Inflammatory macrophage (primary cell): ENCODE results near the gene HSD17B13.
"Not testable (repeated sequence)": the region's sequence is repeated elsewhere in the genome, so short reads cannot be mapped to it uniquely, and the experiment has no call there.

Experiments
- DNase-seq, 2 donors: peaks; one replicate each; pipeline ENCODE4 v3.0.0-alpha.2; 2020 to 2022
- total RNA-seq, 18 experiments: gene quantifications; one replicate each; lab custom pipeline; 2026; ENCODE audit warnings: mixed read lengths in 6 of 18, inconsistent platforms in 2 of 18; lab: John Stamatoyannopoulos, UW

HSD17B13 gene, protein sequence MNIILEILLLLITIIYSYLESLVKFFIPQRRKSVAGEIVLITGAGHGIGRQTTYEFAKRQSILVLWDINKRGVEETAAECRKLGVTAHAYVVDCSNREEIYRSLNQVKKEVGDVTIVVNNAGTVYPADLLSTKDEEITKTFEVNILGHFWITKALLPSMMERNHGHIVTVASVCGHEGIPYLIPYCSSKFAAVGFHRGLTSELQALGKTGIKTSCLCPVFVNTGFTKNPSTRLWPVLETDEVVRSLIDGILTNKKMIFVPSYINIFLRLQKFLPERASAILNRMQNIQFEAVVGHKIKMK
- total RNA-seq, result 0 to 0.26 (median 0.10) reads per million in 18 experiments

DNA sequence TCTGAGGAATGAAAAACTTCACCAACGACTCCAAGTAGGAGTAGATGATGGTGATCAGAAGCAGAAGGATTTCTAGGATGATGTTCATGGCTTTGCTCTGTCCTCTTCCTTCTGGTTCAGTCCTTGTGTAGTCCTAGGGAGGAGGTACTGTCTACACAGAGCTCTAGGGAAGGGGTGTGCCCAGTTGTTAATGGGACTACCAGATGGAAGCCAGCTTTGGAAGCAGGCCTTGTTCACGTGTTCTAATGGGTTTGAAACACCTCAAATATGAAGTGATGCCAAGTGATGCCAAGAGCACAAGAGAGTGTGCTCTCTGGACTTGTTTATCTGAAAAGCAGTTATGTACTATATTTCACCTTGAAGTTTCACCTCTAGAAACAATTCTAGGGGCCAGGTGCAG is at the start of gene HSD17B13:
HSD17B13 (minus strand) TSS at position 129 of the 400 bp plus-strand sequence; CDS start at position 88, 41 bp downstream.
- no peak for DNase-seq

DNA sequence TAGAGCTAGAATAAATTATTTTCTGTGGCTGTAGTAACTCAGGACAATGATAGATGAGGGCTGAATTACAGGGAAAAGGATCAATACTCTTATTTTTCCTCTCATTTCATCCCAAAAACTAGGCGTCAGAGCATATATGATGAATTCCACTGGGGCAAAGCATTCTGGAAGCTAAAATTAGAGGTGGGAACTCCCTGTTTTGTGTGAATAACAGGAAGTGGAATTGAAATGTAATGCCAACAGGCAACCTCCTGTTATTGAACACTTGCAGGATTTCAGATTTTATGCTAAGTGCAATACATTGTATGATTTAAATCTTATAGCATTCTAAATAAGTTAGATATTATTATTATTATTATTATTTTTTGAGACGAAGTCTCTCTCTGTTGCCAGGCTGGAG is 47.4 kb upstream of the HSD17B13 start:
- no peak for DNase-seq

DNA sequence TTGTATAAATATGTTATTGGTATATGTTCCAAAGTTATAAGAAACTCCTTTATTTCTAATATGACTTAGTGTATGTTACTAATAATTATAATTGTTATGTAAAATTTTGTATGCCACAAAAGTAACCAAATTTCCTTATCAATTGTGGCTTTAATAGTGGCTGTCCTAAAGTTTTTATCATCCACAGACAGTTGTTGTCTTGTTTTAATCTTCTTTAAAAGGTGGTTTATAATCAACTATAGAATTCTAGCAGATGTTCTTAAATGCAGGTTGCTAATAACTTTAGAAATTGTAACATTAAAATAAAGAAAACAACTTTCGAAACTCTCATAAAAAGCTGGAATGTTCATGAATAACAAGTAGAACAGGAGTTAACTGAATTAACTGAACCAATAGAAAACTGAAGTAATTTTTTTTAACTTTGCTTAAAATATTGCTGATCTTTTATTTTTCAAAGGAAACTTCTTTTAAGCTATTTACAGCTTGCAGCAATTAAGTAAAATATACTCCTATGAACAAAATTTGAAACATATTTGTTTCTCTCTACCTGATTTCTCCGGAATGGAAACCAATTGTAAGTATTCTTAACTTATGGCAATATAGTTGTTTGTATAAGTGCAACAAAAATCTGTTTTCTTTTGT is 44.0 kb upstream of the HSD17B13 start:
- DNase-seq, result no peak

DNA sequence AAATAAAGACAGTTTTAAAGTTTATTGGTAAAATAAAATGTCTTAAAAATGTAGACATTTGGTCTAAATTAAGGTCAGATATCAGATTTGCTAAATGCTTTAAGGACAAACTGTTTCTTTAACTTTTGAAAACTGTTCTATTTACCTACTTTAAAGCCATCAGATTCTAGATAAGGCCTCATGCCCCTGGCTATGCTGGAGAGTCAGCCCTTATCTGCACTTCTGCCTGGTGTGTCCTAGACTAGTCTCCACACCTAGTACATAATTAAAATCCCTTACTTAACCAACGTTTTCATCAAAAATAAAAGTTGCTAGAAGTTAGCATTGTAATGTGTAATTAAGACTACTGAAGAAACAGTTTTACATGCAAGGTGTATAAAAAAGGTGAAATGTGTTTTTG is 42.7 kb upstream of the HSD17B13 start:
- DNase-seq, result no peak

DNA sequence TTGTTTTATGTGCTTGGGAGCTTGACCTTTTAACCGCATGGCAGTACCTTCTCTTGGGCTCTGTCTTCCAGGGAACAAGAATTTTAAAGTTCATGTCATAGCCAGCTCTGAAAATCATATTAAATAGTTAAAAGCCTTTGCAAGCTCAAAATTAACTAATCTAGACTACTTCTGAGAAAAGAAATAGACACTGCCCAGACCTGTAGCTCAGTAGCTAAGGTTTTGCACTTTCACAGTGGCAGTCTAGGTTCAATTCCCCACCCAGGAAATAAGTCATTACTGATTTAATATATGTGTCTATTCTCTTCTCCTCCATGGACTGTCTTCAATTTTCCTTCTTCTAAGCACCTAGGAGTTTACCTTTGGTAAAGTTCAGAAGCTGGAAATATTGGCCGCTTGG is 40.9 kb upstream of the HSD17B13 start:
- no peak for DNase-seq

DNA sequence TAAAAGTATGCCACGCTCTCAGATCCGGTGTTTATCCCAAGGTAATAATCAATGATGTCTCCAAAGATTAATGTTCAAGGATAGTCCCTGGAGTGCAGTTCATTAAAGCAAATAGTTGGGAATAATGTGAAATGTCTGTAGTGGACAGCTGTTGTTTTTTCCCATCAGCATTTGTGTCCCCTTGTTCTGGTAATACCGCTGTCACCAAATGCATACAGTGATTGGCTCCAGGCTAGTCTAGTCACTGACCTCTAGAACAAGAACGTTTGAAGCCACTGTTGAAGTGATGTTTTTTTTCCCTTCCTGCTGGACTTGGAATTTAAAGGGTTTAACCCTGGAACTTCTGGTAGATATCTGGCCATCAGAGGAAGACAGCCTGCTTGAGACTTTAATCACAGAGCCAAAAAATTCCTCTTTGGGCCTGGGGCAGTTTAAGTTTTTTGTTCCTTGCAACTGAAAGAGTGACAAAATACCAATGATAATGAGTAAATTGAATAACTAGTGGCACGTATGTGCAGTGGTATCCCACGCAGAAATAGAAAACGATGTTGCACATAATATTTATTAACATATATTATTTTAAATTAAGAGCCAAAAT is 37.8 kb upstream of the HSD17B13 start:
- DNase-seq, result no peak

DNA sequence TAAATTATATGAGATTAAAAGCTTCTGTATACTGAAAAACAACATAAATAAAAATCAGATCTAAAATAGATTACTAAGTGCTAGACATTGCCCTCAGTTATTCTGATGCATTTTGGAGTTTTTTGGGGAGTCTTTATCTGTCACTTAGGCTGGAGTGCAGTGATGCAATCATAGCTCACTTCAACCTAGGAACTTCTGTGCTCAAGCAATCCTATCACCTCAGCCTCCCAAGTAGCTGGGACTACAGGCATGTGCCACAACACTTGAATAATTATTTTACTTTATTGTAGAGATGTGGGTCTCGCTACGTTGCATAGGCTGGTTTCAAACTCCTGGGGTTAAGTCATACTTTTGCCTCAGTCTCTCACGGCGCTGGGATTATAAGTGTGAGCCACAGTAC is 36.6 kb upstream of the HSD17B13 start:
- no peak for DNase-seq

DNA sequence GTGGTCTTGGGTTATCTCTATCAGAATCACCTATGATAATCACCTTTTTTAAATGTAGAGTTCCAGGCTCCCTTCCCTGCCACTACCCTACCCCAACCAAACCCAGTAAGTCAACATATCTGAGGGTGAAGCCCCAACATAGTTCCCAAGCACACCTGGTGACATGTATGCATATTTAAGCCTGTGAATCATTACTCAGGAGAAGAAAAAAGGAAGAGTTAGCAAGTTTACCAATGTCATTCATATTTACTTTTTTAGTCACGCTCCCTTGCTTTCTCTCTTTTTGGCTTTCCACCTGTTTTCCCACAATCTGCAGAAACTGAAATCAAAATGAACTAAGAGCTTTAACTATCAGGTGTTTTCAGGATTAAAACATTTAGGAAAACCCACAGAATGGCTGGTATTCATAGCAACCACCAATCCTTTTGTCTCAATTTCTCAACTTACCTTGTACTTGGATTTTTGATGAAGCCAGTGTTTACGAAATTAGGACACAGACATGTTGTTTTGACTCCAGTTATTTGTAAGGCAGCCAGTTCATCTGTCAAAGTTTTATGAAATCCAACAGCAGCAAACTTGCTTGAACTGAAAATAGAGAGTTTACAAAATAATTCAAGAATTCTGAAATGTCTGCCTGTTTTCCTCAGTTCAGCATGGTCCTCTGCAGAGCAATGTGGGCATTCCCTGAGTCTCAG is 34.3 kb upstream of the HSD17B13 start:
- no peak for DNase-seq

DNA sequence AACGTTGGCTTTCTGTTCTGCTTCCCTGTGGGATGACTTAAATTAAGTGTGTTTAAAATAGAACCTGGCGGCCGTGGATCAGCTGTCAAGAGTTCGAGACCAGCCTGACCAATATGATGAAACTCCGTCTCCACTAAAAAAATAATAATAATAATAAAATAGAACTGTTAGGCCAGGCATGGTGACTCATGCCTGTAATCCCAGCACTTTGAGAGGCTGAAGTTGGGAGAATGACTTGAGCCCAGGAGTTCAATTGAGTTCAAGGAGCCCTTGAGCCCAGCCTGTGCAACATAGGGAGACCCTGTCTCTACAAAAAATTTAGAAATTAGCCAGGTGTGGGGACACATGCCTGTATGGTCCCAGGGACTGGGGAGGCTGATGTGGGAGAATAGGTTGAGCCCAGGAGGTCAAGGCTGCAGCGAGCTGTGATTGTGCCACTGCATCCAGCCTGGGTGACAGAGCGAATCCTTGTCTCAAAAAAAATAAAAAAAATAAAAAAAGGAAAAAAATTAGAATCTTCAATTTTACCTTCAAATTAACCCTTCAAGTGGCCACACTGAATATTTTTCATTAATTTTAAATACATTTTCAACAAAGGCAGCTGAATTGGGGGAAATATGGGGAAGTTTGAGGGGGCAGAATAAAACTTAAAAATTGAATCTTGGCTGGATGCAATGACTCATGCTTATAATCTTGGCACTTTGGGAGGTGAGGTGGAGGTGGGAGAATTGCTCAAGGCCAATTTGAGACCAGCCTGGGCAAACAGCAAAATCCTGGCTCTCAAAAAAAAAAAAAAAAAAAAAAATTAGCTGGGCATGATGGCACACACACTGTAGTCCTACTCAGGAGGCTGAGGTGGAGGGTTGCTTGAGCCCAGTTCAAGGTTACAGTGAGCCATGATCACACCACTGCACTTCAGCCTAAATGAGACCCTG is 31.8 kb upstream of the HSD17B13 start:
- DNase-seq, result no peak

DNA sequence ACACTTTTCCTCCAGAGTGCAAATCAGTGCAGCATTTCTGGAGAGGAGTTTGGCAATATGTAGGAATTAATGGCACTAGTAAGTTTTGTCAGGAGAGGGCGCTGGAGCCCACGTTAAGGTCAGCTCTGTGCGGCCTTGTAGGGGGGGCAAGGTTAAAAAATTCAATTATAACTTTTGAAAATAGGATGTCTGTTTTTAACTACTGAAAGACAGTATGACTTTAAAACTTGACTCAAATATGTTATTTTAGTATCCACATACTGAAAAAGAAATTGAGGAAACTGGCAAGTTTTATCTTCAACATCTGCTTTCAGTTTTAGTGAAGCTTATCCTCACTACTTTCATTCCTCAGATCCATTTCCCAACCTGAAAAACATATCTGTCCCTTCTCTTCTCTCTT is 30.9 kb upstream of the HSD17B13 start:
- peak in 1 of 2 donors; percentile 5 for DNase-seq

DNA sequence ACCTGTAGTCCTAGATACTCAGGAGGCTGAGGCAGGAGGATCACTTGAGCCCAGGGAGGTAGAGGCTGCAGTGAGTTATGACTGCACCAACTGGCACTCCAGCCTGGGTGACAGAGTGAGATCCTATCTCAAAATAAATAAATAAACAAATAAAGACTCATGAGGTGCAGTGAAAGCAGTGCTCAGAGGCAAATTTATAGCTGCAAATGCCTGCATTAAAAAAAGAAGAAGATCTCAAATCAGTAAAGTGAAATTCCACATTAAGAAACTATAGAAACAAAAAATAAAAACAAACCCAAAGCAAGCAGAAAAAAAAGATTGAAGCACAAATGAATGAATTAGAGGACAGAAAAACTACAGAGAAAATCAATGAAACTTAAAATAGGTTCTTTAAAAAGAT is 22.5 kb upstream of the HSD17B13 start:
- DNase-seq, result no peak

DNA sequence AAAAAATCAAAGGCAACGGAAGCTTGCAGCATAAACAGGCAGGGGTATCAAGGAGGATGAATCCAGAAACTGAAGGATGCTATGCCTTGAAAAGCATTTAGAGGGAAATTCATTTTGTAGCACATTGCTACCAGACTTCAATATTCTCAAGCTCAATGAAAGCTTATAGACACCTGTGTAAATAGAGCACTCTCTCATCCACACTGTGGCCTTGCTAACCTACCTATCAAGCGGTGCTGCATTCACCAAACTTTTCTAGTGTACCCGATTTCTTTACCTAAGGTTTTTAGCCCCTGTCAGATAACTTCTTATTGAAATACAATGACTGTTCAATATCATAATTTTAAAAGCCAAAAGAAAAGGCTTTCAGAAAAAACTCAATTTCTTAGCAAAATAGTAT is 20.2 kb upstream of the HSD17B13 start:
- no peak for DNase-seq

DNA sequence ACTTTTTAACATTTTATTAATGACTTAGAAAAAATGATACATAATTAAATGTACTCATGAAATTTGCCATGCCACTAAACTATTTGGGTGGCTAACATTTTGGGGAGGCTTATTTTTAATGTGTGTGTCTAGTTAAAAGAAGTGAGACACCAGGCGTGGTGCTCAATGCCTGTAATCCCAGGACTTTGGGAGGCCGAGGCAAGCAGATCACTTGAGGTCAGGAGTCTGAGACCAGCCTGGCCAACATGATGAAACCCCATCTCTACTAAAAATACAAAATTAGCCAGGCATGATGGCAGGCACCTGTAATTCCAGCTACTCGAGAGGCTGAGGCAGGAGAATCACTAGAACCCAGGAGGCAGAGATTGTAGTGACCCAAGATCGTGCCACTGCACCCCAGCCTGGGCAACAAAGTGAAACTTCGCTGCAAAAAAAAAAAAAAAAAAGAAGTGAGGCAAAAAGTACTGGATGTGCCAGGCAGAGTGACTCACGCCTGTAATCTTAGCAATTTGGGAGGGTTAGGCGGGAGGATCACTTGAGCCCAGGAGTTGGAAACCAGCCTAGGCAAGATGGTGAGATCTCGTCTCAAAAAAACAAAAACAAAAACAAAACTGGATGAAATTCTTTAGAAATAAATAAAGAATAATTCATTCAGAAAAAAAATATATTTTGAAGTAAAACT is 19.4 kb upstream of the HSD17B13 start:
- DNase-seq, result not testable (repeated sequence)

DNA sequence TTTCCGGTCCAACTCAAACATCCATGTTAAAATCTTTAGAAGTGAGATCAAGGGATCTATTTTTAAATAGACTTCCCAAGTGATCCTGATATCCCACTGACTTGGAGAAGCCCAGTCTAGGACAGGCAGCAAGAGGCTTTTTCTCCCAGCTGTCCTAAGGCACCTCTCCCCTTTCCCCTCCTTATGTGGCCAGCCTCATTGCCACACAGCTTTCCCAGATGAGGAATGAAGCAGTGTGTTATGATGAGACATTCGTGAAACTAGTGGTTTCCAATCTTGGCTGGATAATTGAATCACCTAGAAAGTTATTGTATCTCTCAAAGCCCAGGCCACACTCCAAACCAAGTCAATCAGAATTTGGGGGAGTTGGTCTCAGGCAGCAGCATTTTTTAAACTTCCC is 16.8 kb upstream of the HSD17B13 start:
- no peak for DNase-seq

DNA sequence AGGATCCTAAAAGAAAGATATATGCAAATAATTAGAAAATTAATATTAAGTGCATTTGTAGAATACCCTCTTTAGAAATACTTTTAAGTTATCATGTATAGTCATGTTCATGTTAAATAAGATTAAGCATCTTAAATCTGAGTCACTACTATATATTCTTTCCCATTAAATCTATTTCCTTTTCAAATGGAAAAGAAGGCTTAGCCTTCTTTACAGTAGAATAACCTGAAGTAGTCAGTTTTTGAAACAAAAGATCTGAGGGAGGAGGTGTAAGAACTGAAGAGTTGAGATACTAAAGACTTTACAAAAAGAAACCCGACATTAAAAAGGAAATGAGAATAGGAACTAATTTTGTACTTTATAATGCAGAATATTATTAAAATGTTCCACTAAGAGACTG is 14.7 kb upstream of the HSD17B13 start:
- DNase-seq, result no peak

DNA sequence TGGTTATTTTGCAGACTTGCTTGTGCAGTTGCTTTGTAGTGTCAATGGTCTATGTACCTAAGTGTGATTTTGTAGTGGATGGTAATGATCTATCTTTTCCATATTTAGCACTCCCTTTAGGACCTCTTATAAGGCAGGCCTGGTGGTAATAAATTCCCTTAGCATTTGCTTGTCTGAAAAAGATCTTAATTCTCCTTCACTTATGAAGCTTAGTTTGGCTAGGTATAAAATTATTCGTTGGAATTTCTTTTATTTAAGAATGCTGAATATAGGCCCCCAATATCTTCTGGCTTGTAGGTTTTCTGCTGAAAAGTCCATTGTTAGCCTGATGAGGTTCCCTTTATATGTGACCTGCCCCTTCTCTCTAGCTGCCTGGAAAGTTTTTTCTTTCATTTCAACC is 10.6 kb upstream of the HSD17B13 start:
- DNase-seq, result no peak

DNA sequence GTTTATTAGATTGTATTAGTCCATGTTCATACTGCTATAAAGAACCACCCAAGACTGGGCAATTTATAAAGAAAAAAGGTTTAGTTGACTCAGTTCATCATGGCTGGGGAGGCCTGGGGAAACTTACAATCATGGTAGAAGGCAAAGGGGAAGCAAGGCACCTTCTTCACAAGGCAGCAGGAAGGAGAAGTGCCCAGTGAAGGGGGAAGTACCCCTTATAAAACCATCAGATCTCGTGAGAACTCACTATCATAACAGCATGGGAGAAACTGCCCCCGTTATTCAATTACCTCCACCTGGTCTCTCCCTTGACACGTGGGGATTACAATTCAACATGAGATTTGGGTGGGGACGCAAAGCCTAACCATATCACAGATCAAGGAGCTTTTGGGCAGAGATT is 8.1 kb upstream of the HSD17B13 start:
- DNase-seq, result no peak

DNA sequence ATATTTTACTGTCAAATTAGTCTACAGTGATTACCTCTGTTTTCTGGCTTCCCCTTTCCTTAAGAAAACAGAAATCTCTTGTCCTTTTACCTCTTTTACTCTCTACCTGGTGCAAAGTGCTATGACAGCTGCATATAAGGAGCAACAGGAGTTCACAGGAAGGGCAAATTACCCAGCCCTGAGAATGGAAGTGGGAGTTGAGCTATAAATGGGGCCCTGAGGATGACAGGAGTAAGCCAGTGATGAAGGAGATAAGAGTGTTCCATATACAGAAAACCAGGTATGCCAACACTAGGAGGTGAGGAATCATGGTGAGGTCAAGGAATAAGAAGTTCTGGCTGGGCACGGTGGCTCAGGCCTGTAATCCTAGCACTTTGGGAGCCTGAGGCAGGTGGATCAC is 4.5 kb upstream of the HSD17B13 start:
- DNase-seq, result no peak

DNA sequence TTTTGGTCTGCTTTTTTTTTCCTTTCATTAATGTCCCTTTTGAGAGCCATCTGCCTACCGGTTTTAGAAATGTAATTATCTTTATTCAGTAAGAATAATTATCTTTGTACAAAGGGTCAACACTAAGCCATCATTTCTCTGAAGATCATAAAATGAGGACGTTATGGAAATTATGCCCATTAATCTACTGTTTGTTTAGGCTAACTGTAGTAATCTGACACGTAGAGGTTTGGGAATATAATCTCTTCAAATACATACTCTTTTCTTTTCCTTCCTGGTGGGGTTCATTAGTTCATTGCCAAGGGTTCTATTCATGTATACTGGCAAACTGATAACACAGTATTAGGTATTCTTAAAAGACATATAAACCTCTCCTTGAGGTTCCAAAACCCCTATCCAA is 3.8 kb upstream of the HSD17B13 start:
- DNase-seq, result no peak

DNA sequence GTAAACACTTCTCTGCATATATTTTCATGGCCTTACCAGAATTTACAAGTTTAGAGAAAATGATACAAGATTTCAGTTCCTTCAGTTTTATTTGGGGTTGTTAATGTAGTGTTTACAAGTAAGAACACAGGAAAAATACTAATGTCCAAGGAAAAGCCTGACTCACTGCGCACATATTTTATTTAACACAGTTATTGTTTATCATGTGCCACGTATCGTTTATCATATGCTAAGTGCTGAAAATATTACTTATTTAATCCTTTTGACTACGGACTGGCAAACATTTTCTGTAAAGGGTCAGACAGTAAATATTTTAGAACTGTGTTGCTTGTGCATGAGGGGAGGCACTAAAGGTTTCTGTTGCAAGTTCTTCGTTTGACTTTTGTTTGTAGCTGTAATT is 794 bp downstream of the HSD17B13 start:
- DNase-seq, result no peak

DNA sequence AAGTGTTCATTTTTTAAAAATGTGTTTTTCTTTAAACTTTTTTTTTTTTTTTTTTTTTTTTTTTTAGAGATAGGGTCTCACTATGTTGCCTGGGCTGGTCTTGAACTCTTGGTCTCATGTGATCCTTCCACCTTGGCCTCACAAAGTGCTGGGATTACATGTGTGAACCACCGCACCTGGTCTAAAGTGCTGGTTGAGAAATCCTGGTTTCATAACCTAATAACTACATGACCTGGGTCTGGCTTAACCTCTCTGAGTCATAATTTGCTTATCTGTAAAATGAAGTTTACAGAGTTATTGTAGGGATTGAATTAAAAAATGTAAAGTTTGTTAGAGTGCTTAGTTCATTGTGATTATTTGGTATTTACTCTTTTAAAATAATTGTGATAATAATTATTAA is 5.2 kb downstream of the HSD17B13 start:
- no peak for DNase-seq

DNA sequence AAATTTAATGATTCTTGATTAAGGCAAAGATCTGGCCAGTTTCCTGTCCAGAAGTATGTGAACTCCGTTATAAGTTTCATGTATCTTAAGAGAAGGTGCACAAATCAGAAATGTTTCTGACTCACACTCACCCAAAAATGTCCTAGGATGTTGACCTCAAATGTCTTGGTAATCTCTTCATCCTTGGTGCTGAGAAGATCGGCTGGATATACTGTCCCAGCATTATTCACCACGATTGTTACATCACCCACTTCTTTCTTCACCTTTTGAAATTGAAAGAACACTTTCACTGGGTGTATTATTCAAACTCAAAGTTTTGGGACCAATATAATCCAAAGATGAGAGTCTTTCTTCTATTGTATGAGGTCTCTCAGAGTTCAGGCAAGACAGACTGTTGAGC is 5.7 kb downstream of the HSD17B13 start:
- no peak for DNase-seq
